ENCODE measurements around the gene MBD4. TPM values are rescaled to one million over a fixed set of nuclear protein-coding genes. Genes with fewer than 3 reads are reported as not detected.
"Not testable (repeated sequence)": the region's sequence is repeated elsewhere in the genome, so short reads cannot be mapped to it uniquely, and the experiment has no call there.

The MBD4 gene
- total RNA-seq, 3 donors from 2014 or later: 40.4 to 47.0 (median 45.3) TPM

DNA sequence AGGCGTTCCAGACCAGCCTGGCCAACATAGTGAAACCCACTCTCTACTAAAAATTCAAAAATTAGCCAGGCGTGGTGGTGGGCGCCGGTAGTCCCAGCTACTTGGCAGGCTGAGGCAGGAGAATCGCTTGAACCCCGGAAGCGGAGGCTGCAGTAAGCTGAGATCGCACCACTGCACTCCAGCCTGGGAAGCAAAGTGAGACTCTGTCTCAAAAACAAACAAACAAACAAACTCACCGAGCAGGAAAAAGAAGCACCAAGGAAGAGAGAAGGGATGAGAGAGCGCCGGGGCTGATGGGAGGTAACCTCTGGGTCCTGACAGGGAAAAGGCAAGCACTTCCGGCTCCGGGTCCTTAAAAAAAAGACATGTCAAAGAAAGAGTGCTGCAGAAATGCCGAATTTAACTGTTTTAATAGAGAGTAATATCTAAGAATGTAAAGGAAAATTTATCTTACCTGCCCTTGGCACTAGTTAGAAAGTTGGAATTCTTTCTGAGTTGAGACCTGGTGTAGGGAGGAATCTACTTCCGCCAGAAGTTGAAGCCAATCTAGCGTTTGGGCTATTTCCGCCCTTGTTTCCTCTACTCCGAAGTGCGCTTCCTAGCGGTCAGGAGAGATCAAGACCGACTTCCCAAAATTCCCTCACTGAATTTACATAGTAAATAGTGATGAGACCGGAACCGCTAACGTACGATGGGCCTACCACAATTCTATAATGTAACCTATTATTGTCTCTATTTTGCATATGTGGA lies 40.4 kb downstream of the MBD4 start:
- ATAC-seq: peak; percentile 86 to 87

DNA sequence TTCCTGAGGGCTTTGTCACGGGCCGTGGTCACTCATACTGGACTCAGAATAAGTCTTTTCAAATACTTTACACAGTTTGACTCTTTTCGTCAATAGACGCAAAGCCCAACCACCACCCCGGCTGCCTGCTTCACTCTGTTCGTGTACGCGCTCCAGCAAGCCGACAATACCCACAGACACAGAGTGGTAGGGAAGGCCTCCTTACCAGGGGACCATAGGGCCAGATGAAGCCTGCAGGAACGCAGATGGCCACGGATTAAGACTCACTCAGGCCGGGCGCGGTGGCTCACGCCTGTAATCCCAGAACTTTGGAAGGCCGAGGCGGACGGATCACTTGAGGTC lies 41.0 kb downstream of the MBD4 start:
- DNase-seq (no peak), ATAC-seq (peak; percentile 23 to 27)
- Mint-ChIP-seq H3K4me1 (ENCODE audit: low read depth) (peaks cover 26% of the 10 kb centered on the region), H3K27me3 (ENCODE audit: low read depth) (no peaks in the 10 kb centered on the region), H3K9me3 (no peaks in the 10 kb centered on the region), H3K4me3 (peak overlapping the region; percentile 97), H3K36me3 (ENCODE audit: insufficient read depth) (peaks cover 20% of the 10 kb centered on the region)

More for the DNA sequence above, 40.4 kb downstream of the MBD4 start:
- Mint-ChIP-seq H3K27me3 (ENCODE audit: low read depth) (no peaks in the 10 kb centered on the region), H3K4me3 (peak overlapping the region; percentile 97), H3K9me3 (no peaks in the 10 kb centered on the region), H3K36me3 (ENCODE audit: insufficient read depth) (peaks cover 18% of the 10 kb centered on the region), H3K4me1 (ENCODE audit: low read depth) (peaks cover 26% of the 10 kb centered on the region)
- peak; percentile 66 for DNase-seq

DNA sequence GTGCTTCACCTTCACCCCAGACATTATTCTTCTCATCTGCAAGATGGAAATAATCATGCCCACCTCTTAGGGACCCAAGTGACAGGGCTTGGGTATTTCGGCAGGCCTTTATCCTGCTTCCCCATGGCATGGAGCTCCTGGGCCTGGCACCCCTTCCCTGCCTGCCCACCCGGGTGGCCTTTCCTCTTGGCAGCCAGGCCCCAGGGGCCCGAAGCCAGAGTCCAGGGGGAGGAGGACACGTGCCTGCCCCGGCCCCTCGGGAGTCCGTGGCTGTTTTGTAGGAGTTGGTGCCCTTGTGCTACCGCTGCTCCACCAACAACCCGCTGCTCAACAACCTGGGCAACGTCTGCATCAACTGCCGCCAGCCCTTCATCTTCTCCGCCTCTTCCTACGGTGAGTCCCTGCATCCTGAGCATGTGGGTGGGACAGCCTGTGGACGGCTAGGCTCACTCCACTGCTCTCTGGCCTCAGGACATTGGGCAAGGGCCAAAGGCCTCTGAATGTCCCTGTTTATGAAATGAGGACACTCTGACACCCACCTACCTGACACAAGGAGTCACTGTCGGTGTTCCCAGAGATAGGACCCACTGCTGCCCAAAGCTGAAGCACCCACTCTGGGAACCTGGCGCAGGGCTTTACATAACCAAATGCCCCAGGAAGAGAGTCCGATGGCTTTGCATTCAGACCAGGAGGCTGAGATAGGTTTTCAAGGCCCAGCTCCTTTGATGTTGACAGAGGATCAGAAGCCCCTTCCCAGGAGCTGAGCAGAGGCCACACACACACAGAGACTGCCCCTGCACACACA lies 45.8 kb downstream of the MBD4 start:
- not testable (repeated sequence) for H3K27me3 Mint-ChIP-seq (ENCODE audit: low read depth); H3K9me3 Mint-ChIP-seq; ATAC-seq; H3K4me3 Mint-ChIP-seq; DNase-seq
- peaks cover 24% of the 10 kb centered on the region for H3K4me1 Mint-ChIP-seq (ENCODE audit: low read depth)
- peaks cover 39% of the 10 kb centered on the region for H3K36me3 Mint-ChIP-seq (ENCODE audit: insufficient read depth)

DNA sequence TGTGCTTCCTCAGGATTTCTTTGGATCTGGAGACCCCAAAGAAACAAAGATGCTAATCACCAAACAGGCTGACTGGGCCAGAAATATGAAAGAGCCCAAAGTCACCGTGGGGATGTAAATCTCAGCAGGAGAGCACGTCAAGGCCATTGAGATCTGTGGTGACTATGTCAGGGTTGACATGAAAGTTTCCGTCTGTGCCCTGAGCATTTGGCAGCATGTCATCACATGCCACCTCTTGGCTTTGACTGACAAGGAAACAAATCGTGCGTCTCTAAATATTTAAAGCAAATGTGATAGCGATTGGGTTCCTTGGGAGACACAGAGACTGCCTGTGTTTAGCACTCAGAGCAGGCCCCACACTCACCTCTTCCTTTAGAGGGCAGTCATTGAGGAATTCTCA lies 46.5 kb downstream of the MBD4 start:
- Mint-ChIP-seq H3K4me1 (ENCODE audit: low read depth) (peaks cover 20% of the 10 kb centered on the region), H3K4me3 (no peak overlapping the region), H3K36me3 (ENCODE audit: insufficient read depth) (peaks cover 37% of the 10 kb centered on the region), H3K27me3 (ENCODE audit: low read depth) (no peaks in the 10 kb centered on the region), H3K9me3 (no peaks in the 10 kb centered on the region)
- ATAC-seq (no peak), DNase-seq (no peak)

DNA sequence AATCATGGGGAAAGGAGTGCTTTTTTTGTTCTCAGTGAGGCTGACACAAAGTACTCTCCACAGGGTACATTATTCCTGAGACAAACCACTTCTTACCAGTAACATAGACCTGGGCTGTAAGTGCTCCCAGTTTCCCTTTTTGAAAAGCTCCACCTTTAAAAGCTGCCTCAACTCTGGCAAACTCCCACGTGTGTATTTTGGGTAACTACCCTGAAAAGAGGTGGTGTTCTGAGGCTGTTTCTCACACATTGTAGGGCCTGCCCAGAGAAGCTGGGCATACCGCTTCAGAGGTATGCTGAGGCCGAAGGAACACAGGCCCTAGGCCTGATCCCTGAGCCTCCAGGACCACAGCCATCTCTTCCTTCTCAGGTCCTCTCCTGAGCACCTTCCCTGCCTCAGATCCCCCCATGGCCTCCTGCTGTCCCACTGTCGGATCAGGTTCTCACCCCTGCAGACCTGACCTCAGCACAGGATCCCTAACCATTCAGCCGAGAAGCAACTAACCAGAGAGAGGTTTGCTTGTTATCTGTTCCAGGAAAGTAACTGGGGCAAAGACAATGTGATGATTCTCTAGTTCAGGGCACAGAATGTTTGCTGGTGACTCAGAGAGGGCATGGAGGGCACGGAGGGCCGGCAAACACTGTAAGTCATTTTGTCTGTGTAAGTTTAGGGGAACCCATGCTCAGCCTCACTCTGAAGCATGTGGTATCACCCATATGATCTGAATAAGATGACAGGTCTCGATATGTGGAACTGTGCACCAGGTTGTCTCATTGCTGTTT lies 47.5 kb downstream of the MBD4 start:
- Mint-ChIP-seq H3K4me1 (ENCODE audit: low read depth) (peaks cover 10% of the 10 kb centered on the region), H3K36me3 (ENCODE audit: insufficient read depth) (peaks cover 45% of the 10 kb centered on the region)
- H3K27me3 Mint-ChIP-seq (ENCODE audit: low read depth); H3K9me3 Mint-ChIP-seq; DNase-seq; H3K4me3 Mint-ChIP-seq; ATAC-seq: not testable (repeated sequence)

DNA sequence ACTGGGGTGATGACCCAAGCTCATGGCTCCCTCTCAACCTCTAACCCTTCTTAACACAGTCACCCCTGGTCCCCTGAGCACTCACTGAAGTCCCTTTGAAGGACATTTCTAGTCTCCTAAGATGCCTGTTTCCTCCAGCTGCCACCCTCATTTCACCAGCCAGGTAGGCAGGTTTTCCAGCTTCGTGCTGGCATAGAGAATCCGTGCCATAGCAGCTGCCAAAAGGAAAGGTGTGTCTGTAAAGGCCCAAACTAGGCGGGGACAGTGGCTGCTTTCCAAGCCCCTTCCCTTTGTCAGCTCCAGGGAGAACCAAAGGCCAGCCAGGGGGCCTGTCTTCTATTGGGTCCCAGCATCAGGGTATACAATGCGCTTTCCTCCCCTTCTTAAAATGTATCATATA lies 48.2 kb downstream of the MBD4 start:
- not testable (repeated sequence) for H3K4me1 Mint-ChIP-seq (ENCODE audit: low read depth); DNase-seq; H3K9me3 Mint-ChIP-seq; H3K27me3 Mint-ChIP-seq (ENCODE audit: low read depth); ATAC-seq; H3K4me3 Mint-ChIP-seq
- peaks cover 46% of the 10 kb centered on the region for H3K36me3 Mint-ChIP-seq (ENCODE audit: insufficient read depth)

DNA sequence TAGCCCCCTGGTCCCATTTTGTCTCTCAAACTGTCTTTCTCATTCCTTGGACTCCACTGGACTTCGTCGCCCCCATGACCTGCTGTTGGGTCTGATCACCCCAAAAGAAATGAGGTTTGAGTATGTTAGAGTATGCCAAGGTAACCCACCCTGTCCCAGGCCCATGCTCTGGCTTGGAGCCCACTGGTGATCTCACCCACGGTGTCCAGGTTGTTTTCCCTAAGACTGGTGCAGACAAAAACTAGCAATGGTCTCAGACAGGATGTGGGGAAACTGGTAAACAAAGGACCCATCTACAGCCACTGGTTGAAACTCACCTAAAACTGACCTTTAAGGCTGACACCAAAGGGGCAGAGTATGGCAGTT lies 50.2 kb downstream of the MBD4 start:
- peaks cover 41% of the 10 kb centered on the region for H3K36me3 Mint-ChIP-seq (ENCODE audit: insufficient read depth)
- H3K27me3 Mint-ChIP-seq (ENCODE audit: low read depth): no peaks in the 10 kb centered on the region
- no peak overlapping the region for H3K4me3 Mint-ChIP-seq

DNA sequence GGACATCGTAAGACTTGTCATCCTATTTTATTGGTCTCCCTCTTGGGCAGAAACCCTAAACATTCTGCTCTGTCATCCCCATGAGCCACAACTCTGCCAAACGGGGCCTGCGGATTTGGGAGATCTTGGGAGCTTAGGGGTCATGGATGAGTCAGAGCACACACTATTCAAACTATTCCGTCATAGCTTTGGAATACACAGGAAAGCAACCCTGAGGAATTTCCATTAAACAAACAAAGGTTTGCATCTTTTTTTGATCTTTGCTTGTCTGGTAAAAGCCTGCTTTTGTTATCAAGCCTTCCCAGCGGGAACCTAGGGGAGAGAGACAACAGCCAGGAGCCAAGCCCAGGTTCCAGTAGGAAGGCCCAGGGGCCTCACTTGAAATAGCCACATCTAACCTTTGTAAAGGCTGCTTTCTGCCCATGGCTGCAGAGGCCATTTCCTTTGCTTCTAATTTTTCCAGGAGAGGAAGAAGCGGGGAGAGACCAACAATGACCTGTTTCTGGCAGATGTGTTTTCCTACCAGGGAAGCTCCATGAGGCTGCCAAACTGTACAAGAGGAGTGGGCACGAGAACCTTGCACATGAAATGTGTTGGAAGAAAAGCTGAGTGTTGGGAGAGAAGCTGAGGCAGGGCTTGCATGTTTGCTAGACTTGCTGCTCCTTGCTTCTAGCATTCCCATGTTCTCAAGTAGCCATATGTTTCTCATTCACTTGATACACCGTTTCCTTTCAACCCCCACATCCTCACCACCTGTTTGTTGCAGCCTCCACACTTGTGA lies 50.8 kb downstream of the MBD4 start:
- not testable (repeated sequence) for ATAC-seq; H3K27me3 Mint-ChIP-seq (ENCODE audit: low read depth); DNase-seq; H3K4me3 Mint-ChIP-seq; H3K9me3 Mint-ChIP-seq; H3K4me1 Mint-ChIP-seq (ENCODE audit: low read depth)
- H3K36me3 Mint-ChIP-seq (ENCODE audit: insufficient read depth): peaks cover 38% of the 10 kb centered on the region

More for the DNA sequence above, 50.2 kb downstream of the MBD4 start:
- no peak for DNase-seq
- H3K4me1 Mint-ChIP-seq (ENCODE audit: low read depth): no peaks in the 10 kb centered on the region
- no peak for ATAC-seq
- no peaks in the 10 kb centered on the region for H3K9me3 Mint-ChIP-seq

DNA sequence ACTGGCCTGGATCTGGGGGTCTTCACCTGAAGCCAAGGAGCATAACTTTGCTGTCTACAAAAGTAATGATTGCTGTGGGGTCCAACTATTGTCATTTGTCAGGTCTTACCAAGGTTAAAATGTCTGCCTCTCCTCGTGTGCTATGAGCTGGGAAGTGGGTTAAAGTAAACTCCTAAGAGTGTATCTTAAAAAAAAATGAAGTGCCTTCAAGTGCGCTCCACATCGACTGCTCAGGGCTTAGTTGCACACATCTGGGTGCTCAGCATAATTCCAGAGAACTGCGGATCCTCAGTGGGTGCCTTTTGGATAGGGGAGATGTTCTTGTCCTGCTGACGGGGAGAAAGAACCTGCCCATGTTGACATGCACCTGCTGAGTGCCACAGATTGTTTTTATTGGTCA lies 52.3 kb downstream of the MBD4 start:
- Mint-ChIP-seq H3K4me1 (ENCODE audit: low read depth) (no peaks in the 10 kb centered on the region), H3K4me3 (no peak overlapping the region), H3K27me3 (ENCODE audit: low read depth) (no peaks in the 10 kb centered on the region), H3K36me3 (ENCODE audit: insufficient read depth) (peaks cover 37% of the 10 kb centered on the region), H3K9me3 (no peaks in the 10 kb centered on the region)
- ATAC-seq (no peak), DNase-seq (no peak)

DNA sequence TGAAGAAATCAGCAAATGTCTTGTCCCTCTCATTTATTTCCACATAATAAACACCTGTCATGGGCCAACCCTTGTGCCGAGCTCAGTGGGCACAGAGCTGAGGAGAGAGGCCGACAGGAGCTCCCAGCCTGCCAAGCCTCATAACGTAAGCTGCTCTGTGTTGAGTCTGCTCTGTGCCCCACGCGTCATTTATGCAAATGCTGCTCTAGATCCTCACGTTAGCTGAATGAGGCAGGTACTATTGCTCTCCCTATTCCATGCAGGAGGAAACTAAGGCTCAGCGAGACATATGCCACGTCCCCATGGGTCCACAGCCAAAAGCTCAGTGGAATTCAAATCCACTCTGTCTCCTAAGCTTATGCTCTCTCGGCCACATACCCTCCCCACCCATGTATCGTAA lies 52.8 kb downstream of the MBD4 start:
- Mint-ChIP-seq H3K36me3 (ENCODE audit: insufficient read depth) (peaks cover 34% of the 10 kb centered on the region), H3K4me3 (no peak overlapping the region), H3K9me3 (no peaks in the 10 kb centered on the region), H3K27me3 (ENCODE audit: low read depth) (no peaks in the 10 kb centered on the region), H3K4me1 (ENCODE audit: low read depth) (no peaks in the 10 kb centered on the region)
- DNase-seq: no peak
- no peak for ATAC-seq

DNA sequence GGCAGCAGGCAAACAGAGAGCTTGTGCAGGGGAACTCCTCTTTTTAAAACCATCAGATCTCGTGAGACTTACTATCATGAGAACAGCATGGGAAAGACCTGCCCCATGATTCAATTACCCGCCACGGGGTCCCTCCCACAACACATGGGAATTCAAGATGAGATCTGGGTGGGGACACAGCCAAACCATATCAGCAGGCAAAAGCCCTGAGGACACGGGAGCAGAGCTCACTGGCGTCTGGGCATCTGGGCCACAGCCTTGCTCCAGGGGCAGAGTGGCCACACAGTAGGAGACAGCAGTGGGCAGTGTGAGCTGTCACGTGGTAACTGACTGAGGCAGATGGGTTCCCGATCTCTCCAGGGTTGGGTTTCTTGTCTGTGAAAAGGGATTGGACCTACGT lies 54.2 kb downstream of the MBD4 start:
- not testable (repeated sequence) for H3K4me1 Mint-ChIP-seq (ENCODE audit: low read depth); ATAC-seq; H3K27me3 Mint-ChIP-seq (ENCODE audit: low read depth); H3K9me3 Mint-ChIP-seq; DNase-seq; H3K4me3 Mint-ChIP-seq
- peaks cover 23% of the 10 kb centered on the region for H3K36me3 Mint-ChIP-seq (ENCODE audit: insufficient read depth)

DNA sequence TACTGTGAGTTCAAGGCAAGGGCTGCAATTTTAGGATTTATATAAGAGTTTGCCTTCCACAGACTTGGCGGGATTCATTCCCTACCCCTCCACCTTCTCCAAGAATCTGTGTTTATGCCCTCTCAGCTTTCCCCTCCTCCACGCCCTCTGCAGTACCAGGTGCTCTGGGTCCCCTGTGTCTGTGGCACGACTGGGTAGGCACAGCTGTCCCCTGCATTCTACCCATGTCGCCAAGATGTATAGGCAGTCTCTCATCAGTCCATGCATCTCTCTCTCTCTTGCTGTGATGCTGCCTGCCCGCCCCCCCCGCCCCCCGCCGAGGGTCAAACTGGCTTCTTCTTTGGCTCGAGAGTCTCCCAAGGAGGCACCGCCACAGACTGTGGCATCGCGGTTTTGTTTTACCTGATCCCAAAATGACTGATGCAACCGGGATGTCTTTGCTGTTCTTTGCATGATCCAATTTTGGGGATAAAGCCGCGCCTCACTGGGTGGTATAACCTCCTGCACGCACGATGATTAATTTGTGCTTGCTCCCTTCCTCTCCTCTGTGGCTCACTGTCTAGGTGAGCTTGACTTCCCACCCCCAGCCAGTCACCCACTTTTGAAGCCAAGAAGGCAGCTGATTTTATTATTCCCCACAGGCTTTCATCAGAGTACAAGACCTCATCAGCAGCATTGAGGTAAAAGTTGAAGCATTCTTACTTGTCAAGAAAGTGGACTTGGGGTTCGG lies 55.0 kb downstream of the MBD4 start:
- Mint-ChIP-seq H3K36me3 (ENCODE audit: insufficient read depth) (peaks cover 25% of the 10 kb centered on the region), H3K27me3 (ENCODE audit: low read depth) (no peaks in the 10 kb centered on the region), H3K4me3 (no peak overlapping the region), H3K9me3 (no peaks in the 10 kb centered on the region), H3K4me1 (ENCODE audit: low read depth) (no peaks in the 10 kb centered on the region)
- ATAC-seq (no peak), DNase-seq (no peak)

DNA sequence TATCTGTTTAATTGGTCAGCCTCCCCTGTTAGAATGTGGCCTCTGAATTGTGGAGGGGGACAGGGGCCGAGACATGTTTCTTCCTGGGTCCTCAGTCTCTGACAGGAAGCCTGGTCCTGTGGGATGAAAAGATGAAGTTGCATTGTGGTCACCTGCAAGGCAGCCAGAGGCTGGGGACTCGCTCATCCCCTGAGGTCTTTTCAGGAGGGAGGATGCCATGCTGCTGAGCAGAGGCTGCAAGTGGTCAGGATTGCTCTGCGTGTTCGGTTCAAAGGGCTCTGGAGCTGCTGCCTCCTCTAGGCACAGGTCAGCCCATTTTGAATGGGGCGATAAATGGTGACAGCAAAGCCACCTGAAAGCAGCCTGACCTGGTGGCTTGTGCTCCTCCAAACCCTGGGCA lies 55.6 kb downstream of the MBD4 start:
- not testable (repeated sequence) for H3K9me3 Mint-ChIP-seq; H3K27me3 Mint-ChIP-seq (ENCODE audit: low read depth); DNase-seq; ATAC-seq; H3K4me1 Mint-ChIP-seq (ENCODE audit: low read depth); H3K4me3 Mint-ChIP-seq
- peaks cover 20% of the 10 kb centered on the region for H3K36me3 Mint-ChIP-seq (ENCODE audit: insufficient read depth)

All from activated T-cell treated with anti-CD3 and anti-CD28 coated beads, Interleukin-2, amount 50 U/mL, for 4 hours (primary cell).